DMS53 treated with DMSO at 0.1 percent for 48 hours (cell line): ENCODE measurements around the gene PEAK1.
A peak's percentile ranks its signal among the peaks of the same experiment; 100 is the strongest.

ENCODE experiments used
- DNase-seq: peaks from one replicate; lab custom pipeline; 2025; ENCODE audit not compliant: unreplicated experiment; lab: John Stamatoyannopoulos, UW

Gene PEAK1

GRCh38 chr15:77143191-77143590 lies 276.7 kb downstream of the PEAK1 start:
- no peak for DNase-seq

DNA sequence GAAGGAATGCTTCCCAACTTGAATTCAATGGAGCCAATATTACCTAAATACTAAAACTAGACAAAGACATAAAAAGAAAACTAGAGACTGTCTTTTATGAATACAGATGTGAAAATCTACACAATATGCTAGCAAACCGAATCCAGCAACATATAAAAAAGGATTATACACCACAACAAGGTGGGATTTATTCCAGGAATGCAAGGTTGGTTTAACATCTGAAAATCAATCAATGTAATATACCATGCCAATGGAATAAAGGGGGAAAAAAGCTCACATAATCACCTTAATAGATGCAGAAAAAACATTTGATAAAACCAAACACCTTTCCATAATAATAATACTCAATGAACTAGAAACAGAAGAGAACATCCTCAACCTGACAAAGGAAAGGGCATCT lies 279.7 kb downstream of the PEAK1 start:
- no peak for DNase-seq

GRCh38 chr15:77139312-77139711 lies 280.6 kb downstream of the PEAK1 start:
- DNase-seq: no peak

GRCh38 chr15:77138167-77138522 lies 281.8 kb downstream of the PEAK1 start:
- DNase-seq: no peak

DNA sequence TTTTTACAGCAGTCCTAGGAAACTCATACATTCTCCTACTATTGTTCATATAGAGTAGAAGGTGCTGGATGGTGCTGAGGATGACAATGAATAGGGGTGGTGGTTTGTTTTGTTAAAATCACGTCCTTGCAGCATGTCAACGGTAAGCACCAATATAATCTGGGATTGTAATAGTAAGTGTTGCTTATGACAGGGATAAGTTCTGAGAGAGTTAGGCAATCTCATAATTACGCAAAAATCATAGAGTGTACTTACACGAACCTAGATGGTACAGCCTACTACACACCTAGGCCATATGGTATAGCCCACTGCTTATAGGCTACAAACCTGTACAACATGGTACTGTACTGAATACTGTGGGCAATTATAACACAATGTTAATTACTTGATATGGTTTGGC lies 284.7 kb downstream of the PEAK1 start:
- no peak for DNase-seq

GRCh38 chr15:77130315-77130930 lies 289.5 kb downstream of the PEAK1 start:
- no peak for DNase-seq

DNA sequence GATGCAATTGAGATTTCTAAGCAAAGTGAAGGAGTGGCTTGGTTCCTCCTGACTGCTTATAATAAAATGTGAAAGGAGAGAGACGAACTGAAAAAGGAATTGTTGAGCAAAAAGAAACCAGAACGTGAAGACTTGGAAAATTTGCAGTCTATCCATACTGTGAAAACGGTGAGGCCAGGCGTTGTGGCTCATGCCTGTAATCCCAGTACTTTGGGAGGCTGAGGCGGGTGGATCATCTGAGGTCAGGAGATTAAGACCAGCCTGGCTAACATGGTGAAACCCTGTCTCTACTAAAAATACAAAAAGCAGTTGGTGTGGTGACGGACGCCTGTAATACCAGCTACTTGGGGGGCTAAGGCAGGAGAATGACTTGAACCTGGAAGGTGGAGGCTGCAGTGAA lies 292.3 kb downstream of the PEAK1 start:
- no peak for DNase-seq

DNA sequence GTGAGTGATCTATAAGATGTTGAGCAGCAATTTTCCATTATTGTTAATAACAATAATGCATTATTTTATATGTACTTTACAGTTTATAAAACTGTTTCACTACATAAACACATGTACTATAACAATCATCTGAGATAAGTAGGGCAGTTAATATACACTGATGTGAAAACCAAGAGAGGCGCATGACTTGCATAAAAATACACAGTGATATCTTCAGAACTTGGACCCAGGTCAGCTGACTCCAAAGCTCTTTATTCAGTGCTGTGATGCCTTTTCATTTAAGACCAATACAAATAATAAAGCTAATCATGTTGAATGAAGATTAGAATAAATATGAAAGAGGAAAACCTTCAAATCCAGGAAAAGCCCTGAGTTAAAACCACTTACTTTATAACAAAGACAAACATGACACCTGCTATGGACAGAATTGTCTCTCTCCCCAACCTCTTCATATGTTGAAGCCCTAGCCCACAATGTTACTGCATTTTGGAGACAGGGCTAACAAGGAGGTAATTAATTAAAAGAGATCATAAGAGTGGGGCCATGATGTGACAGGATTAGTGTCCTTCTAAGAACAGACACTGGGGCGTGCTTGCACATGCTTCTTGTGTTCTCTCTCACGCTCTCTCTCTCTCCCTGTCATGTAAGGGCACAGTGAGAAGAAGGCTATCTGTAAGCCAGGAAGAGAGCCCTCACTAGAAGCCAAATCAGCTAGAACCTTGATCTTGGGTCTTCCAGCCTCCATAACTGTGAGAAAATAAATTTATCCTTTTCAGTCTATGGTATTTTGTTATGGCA lies 293.2 kb downstream of the PEAK1 start:
- no peak for DNase-seq

DNA sequence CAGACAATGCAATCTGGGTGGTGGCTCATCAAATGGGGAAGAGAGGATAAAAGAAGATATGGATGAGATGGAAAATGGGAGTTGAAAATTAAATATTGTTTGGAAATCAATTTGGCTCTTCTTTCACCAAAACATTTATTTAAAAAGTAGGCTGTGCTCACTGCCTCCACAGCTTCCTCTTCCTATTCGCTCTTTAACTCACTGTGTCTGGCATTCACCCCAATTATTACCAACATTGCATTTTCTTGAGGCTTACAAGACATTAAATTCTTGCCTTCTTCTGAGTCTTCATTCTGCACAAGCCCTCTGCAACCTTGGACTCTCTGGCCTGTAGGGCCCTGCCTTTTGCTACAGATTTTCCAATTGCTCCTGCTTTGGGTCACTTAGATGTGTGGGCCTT lies 296.1 kb downstream of the PEAK1 start:
- no peak for DNase-seq

- DNase-seq: no peak
Measured at GRCh38 chr15:77122576-77122975, 297.3 kb downstream of the PEAK1 start.

- DNase-seq: no peak
Measured at GRCh38 chr15:77121599-77121998, 298.3 kb downstream of the PEAK1 start.

DNA sequence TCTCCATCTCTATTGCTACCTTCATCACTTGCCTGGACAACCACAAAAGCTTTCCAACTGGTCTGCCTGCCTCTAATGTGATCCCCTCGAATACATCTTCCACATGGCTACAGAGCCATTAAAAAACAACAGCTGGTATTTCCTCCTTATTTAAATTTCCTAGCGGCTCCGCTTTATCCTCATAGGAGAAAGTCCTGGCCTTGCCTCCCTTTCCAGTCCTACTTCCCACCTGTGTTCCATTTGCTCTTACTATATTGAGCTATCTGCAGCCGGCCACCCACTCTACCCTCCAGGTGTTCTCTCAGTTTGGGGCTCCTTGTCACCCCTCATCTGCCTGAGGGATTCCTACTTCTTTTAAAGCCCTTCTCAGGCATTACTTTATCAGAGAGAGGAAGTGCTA lies 299.3 kb downstream of the PEAK1 start:
- no peak for DNase-seq

DNA sequence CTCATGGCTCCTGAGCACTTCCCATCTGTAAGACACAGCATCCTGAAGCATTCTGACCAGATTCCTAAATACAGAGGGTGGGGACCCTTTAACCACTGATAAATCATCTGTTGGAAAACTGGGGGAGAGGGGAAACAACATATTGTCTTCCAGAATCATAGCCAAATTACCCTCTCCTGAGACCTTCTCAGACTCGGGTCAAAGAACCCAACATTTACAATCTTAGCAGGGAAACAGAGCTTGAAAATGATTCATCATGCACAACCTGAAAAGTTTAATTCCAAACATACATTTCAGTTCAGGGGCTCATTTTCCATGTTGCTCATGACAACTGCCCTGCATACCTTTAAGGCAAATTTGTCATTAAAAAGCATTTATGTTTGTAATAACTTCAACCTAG lies 300.5 kb downstream of the PEAK1 start:
- no peak for DNase-seq

DNA sequence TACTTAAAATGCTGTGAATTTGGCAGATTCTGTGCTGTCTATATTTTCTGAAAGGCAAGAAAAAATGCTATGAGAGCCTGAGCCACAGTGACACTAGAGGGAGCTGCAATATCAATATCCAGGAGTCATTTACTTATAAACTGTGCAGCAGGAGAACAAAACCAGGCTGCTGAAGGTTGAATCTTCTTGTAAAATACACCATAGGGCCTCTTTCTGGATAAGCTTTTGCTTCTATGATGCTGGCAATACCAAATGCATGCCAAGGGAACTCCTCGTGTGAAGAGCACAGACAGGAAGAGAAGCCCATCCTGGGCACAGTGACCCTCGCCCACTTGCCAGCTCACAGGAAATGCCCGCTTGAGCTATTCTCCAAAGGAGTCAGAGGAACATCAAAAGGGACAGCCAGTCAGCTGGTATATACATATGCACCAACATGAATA lies 301.0 kb downstream of the PEAK1 start:
- DNase-seq: peak; percentile 44

DNA sequence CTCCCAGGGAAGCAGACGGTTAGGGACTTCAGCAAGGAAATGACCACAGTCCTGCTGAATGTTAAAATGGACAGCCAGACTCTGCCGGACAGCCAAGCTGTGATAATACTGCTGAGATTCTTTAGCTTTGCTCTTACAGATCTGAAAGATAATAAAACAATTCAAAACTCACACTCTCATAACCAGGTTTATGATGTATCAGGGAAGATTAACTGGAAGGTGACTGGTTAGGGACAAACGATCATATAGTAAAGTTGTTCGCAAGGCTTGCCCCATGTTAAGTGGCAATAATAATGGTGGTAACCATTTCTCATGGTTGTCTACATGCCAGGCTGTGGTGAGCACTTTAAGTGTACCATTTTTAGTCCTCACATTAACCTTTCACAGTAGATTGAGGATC lies 304.7 kb downstream of the PEAK1 start:
- DNase-seq: no peak

DNA sequence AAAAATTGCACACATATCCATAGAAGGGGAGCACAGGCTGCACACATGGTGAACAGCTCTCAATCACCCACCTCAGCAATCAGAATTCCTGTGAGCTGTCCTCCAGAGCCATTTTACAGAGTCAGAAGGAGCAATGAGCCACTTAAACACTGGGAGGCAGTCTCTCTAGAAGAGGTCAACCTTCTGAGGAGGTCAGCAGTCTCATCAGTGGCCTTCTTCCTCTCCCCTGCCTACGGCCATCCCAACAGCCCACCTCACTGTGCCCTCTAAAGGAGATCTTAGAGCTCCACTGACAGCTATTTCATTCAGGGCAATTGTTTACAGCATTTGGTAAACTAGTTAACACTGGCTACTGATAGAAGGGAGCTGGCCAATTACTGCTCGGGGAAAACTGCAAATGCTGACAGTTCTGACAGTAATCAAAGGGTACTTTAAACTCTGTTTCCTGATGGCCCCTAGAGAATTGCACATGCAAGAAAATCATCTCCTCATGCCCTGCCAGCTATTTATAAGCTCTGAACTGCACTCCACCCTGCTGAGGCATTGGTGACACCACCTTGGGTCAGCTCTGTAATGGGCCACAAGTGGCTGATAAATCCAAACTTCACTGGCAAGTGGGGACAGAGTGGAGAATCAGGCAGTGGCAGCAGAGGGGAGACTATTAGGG lies 306.9 kb downstream of the PEAK1 start:
- no peak for DNase-seq

- DNase-seq: no peak
Measured at GRCh38 chr15:77111789-77112188, 308.1 kb downstream of the PEAK1 start.

- DNase-seq: peak; percentile 12
Measured at GRCh38 chr15:77107531-77108355, 312.2 kb downstream of the PEAK1 start.

GRCh38 chr15:77107068-77107467 lies 312.8 kb downstream of the PEAK1 start:
- DNase-seq: no peak

DNA sequence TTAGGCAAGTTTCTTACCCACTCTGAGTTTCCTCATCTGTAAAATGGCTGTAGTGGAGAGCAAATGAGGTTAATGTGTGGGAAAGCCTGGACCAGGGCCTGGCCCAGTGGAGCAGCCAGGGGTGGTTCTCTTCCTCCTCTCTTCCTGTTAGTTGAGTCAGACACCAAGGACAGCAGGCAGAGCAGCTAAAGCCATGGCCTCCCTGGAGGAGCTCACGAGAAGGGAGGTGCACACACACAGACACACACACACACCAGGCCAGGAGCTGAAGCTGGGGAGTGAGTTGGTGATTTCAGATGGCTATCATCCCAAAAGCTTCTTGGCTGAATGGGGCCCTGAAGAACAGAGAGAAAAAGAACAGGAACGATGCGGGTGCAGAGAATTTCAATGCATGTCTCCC lies 315.7 kb downstream of the PEAK1 start:
- DNase-seq: no peak

GRCh38 chr15:77099741-77100463 lies 320.0 kb downstream of the PEAK1 start:
- no peak for DNase-seq
